HUES48 (cell line): ENCODE results near the gene HAL.
A peak's percentile ranks its signal among the peaks of the same experiment; 100 is the strongest.
"Not testable (repeated sequence)": the region's sequence is repeated elsewhere in the genome, so short reads cannot be mapped to it uniquely, and the experiment has no call there.

Source experiments
- H3K27ac ChIP-seq: one replicate; pipeline ENCODE4 v1.7.0; 2013; ENCODE audit warnings: low read depth, low read length, inconsistent platforms
- H3K27me3 ChIP-seq: 2 replicates; pipeline ENCODE4 v1.6.1; 2013; ENCODE audit warnings: mild to moderate bottlenecking, low read length; ENCODE audit not compliant: control insufficient read depth, insufficient read depth
- H3K36me3 ChIP-seq: 2 replicates; pipeline ENCODE4 v1.6.1; 2013; ENCODE audit warnings: low read length; ENCODE audit not compliant: control insufficient read depth, insufficient read depth
- H3K4me1 ChIP-seq: 2 replicates; pipeline ENCODE4 v1.6.1; 2013; ENCODE audit warnings: mild to moderate bottlenecking, low read length; ENCODE audit not compliant: control insufficient read depth, insufficient read depth
- H3K4me3 ChIP-seq: 2 replicates; pipeline ENCODE4 v1.5.1; 2013; ENCODE audit warnings: mild to moderate bottlenecking, low read depth, low read length
- H3K9ac ChIP-seq: 2 replicates; pipeline ENCODE4 v1.6.1; 2013; ENCODE audit warnings: mild to moderate bottlenecking, low read depth, low read length, moderate library complexity
- H3K9me3 ChIP-seq: 2 replicates; pipeline ENCODE4 v1.6.1; 2013; ENCODE audit warnings: low read length; ENCODE audit not compliant: control insufficient read depth, insufficient read depth

HAL gene

GRCh38 chr12:95975491-95975890 is 20.7 kb downstream of the HAL start:
- Histone ChIP-seq H3K9me3 (no peaks in the 10 kb centered on the region), H3K4me3 (no peak overlapping the region), H3K4me1 (peaks cover 9% of the 10 kb centered on the region), H3K27ac (no peak overlapping the region), H3K27me3 (no peaks in the 10 kb centered on the region), H3K36me3 (no peaks in the 10 kb centered on the region), H3K9ac (no peak overlapping the region)

- no peaks in the 10 kb centered on the region for H3K27me3 ChIP-seq
- H3K4me1 ChIP-seq = peaks cover 10% of the 10 kb centered on the region
- H3K9me3 ChIP-seq = no peaks in the 10 kb centered on the region
- no peak overlapping the region for H3K4me3 ChIP-seq
- no peaks in the 10 kb centered on the region for H3K36me3 ChIP-seq
- no peak overlapping the region for H3K9ac ChIP-seq
- no peak overlapping the region for H3K27ac ChIP-seq
Observed at GRCh38 chr12:95974358-95974757, 21.8 kb downstream of the HAL start.

- Histone ChIP-seq H3K36me3 (no peaks in the 10 kb centered on the region), H3K9me3 (no peaks in the 10 kb centered on the region), H3K27ac (no peak overlapping the region), H3K9ac (no peak overlapping the region), H3K4me1 (peaks cover 10% of the 10 kb centered on the region), H3K27me3 (no peaks in the 10 kb centered on the region), H3K4me3 (no peak overlapping the region)
Observed at GRCh38 chr12:95972832-95973456, 23.2 kb downstream of the HAL start.

GRCh38 chr12:95970905-95971304 is 25.2 kb downstream of the HAL start:
- Histone ChIP-seq H3K27me3 (no peaks in the 10 kb centered on the region), H3K4me1 (peaks cover 10% of the 10 kb centered on the region), H3K9me3 (no peaks in the 10 kb centered on the region), H3K9ac (no peak overlapping the region), H3K27ac (peak overlapping the region; percentile 71), H3K36me3 (no peaks in the 10 kb centered on the region), H3K4me3 (no peak overlapping the region)

- H3K27me3 ChIP-seq, H3K9ac ChIP-seq, H3K9me3 ChIP-seq, H3K36me3 ChIP-seq, H3K4me3 ChIP-seq, H3K27ac ChIP-seq: not testable (repeated sequence)
- peaks cover 10% of the 10 kb centered on the region for H3K4me1 ChIP-seq
Observed at GRCh38 chr12:95969116-95969515, 27.0 kb downstream of the HAL start.

- Histone ChIP-seq H3K4me1 (peaks cover 10% of the 10 kb centered on the region), H3K9ac (no peak overlapping the region), H3K4me3 (no peak overlapping the region), H3K36me3 (no peaks in the 10 kb centered on the region), H3K27ac (no peak overlapping the region), H3K9me3 (no peaks in the 10 kb centered on the region), H3K27me3 (no peaks in the 10 kb centered on the region)
Observed at GRCh38 chr12:95967301-95967700, 28.8 kb downstream of the HAL start.

GRCh38 chr12:95966287-95966870 is 29.8 kb downstream of the HAL start:
- Histone ChIP-seq H3K9ac (no peak overlapping the region), H3K4me1 (peaks cover 8% of the 10 kb centered on the region)

GRCh38 chr12:95963096-95963495 is 33.0 kb downstream of the HAL start:
- Histone ChIP-seq H3K4me1 (no peaks in the 10 kb centered on the region), H3K4me3 (no peak overlapping the region), H3K9me3 (no peaks in the 10 kb centered on the region), H3K27me3 (no peaks in the 10 kb centered on the region), H3K36me3 (no peaks in the 10 kb centered on the region), H3K9ac (no peak overlapping the region), H3K27ac (no peak overlapping the region)

More at GRCh38 chr12:95966287-95966870, 29.8 kb downstream of the HAL start:
- no peaks in the 10 kb centered on the region for H3K9me3 ChIP-seq
- H3K4me3 ChIP-seq = no peak overlapping the region
- no peak overlapping the region for H3K27ac ChIP-seq
- H3K36me3 ChIP-seq = no peaks in the 10 kb centered on the region
- no peaks in the 10 kb centered on the region for H3K27me3 ChIP-seq

- H3K27me3 ChIP-seq = no peaks in the 10 kb centered on the region
- H3K9ac ChIP-seq = no peak overlapping the region
Observed at GRCh38 chr12:95962222-95962621, 33.9 kb downstream of the HAL start.

GRCh38 chr12:95960241-95960640 is 35.9 kb downstream of the HAL start:
- Histone ChIP-seq H3K4me3 (no peak overlapping the region), H3K4me1 (peaks cover 6% of the 10 kb centered on the region; the same call in 1 of the 2 replicates), H3K27me3 (no peaks in the 10 kb centered on the region), H3K27ac (no peak overlapping the region), H3K36me3 (no peaks in the 10 kb centered on the region), H3K9me3 (no peaks in the 10 kb centered on the region), H3K9ac (no peak overlapping the region)

More at GRCh38 chr12:95962222-95962621, 33.9 kb downstream of the HAL start:
- no peak overlapping the region for H3K4me3 ChIP-seq
- peaks cover 2% of the 10 kb centered on the region; the same call in 1 of the 2 replicates for H3K4me1 ChIP-seq
- H3K36me3 ChIP-seq = no peaks in the 10 kb centered on the region
- no peaks in the 10 kb centered on the region for H3K9me3 ChIP-seq
- no peak overlapping the region for H3K27ac ChIP-seq

GRCh38 chr12:95959107-95959506 is 37.0 kb downstream of the HAL start:
- peaks cover 6% of the 10 kb centered on the region; the same call in 1 of the 2 replicates for H3K4me1 ChIP-seq
- H3K36me3 ChIP-seq = no peaks in the 10 kb centered on the region
- no peak overlapping the region for H3K27ac ChIP-seq
- no peaks in the 10 kb centered on the region for H3K9me3 ChIP-seq
- H3K4me3 ChIP-seq = no peak overlapping the region
- H3K9ac ChIP-seq = no peak overlapping the region
- no peaks in the 10 kb centered on the region for H3K27me3 ChIP-seq
